ENCODE measurements around the gene CD58. TPM values are rescaled to one million over a fixed set of nuclear protein-coding genes. Genes with fewer than 3 reads are reported as not detected.
"Not testable (repeated sequence)": the region's sequence is repeated elsewhere in the genome, so short reads cannot be mapped to it uniquely, and the experiment has no call there.

CD58 gene
- total RNA-seq, 1 donor from 2014 or later = 19.8 TPM

DNA sequence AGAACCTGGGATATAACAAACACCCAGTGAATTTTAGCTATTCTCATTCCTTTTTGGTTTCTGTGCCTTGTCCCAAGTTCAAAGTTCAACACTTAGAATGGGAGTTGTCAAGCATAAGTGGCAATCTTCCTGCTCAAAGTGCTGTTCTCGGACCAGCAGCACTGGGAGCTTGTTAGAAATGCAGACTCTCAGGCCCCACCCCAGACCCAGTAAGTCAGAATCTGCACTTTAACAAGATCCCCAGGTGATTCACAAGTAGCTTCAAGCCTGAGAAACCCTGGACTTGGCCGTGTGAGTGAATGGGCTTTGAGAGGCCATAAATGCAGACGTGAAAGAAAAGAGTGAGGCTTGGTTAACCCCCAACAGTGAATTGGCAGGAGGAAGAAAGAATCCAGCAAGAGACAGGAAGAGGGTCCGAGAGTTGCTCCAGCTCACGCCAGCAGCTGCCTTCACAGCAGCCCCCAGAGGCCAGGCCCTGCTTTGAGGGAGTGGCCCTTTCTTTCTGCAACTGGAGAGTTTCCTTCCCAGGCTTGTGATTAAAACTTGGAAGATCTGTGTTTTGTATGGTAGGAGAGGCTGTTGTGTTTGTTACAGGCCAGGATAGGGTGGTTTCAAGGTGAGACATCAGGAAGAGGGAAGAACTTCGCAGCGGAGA is 21.3 kb upstream of the CD58 start:
- not testable (repeated sequence) for ATAC-seq

DNA sequence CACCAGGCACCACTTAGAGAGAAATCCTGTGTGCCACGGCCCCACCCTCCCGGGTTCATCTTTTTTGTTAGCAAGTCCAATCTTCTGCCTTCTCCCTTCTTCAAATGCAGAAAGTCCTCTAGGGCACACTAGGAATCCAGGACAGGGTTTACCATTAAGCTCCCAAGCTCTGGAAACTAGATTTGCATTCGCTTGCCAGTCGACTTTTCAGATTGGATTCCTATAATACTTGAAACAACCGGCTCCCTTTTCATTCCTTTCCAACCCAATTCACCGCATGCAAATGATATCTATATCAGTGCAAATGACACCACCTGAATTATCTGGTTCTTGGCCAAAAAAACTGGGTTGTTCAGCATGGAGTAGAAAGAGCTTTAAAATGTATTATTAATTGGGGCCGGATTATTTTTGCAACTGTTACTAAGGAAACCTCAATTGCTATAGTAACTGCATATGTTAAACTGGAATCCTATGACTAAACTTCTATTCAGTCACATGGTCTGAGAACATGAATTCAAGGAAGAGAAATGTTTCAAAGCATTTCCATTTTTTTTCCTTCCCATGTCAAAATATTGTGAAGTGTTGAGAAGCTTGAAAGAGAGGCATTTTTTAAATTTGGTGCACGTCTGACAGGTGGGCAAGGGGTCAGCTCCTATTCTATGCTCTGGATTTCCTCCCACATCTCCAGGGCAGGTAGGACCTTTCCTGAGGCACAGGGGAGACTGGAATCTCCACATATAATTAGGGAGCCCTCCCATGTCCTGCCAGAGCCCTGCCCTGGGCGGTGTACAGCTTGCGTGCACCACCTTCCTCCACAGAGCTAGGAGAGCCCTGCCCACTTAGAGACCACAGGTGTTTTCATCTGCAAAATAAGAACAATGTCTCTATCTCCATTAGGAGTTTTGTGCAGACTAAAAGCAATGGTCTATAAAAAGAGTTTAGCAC is 20.5 kb upstream of the CD58 start:
- peak; percentile 35 for ATAC-seq

DNA sequence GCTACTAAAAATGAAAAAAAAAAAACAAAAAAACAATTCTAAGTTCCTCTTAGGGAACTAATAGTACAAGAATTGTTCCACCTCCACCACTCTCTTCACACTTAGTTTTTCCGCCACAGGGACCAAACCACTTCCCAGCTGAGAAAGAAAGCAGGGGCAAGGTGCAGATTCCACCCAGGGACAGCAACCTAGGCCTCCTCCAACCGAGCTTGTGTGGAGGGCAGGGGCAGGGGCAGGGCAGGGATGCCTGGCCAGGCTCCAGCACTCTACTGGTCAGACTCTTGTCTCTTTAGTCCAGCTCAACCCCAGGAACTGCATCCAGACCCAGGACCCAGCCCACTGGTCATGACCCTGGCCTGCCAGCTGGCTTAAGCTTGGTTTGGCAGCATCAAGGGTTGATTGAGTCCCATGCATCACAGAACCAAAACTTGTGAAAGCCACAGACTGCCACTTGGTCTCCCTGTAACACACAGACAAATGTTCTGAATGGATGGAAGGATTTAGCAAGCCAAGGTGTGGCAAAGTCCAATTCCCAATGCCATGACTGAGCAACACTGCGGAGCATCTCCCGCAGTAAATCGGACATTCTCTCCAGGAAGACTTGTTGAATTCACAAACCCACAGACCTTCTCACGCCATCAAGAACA is 19.7 kb upstream of the CD58 start:
- ATAC-seq = peak; percentile 18

DNA sequence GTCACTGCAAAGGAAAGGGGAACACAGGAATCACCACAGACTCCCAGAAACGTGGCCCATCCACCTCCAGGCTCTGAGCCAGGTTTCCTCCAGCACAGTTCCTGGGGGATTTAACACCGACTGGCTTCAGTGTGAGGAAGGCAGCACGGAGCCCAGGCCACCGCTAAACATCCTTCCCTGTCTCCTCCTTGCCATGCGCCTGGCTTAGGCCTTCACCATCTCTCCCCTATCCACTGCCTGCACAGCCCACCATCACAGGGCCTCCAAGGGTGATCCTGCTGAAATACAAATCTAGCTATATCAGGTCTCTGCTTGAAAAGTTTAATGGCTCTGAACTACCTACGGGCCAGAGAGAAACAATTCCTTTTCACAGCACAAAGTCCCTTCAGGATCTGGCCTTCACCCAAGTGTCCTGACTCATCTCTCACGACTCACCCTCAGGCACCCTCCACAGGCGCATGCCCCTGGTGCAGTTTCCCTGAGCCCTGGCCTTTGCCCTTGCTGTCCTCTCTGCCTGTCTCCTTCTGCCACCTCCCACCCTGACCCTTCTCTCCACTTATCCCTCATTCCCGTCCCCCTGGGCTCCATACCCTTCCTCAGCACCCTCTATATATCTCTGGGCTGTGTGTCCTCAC is 18.4 kb upstream of the CD58 start:
- ATAC-seq = peak; percentile 69

DNA sequence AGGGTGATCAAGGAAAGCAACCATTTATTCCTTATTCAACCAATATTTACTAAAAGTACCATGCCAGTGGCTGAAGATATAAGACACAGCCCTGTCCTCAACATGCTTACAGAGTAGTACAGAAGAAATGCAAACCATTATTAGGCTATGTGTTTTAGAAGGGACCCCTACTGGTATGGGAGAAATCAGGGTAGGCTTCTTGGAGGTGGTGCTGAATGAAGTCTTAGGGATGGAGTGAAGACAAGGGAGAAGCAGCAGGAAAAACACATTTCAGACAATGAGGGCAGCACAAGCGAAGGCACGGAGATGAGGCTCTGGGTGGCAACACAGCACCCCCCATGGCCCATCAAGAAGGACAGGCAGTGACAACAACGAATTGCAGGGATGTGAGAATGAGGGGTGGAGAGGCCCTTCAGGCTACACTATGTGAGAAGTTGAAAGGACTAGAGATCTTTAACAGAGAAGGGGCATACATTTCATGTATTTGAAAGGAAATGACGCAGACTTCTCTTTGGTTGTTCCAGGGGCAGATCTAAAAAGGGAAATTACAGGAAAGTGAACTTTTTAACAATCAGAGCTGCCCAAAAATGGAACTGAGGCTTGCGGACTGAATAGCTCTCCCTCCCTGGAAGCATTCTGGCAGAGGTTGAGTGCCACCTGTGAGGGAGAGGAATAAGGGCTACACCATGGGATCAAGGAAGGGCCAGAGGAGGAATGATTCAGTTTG is 16.8 kb upstream of the CD58 start:
- no peak for ATAC-seq

DNA sequence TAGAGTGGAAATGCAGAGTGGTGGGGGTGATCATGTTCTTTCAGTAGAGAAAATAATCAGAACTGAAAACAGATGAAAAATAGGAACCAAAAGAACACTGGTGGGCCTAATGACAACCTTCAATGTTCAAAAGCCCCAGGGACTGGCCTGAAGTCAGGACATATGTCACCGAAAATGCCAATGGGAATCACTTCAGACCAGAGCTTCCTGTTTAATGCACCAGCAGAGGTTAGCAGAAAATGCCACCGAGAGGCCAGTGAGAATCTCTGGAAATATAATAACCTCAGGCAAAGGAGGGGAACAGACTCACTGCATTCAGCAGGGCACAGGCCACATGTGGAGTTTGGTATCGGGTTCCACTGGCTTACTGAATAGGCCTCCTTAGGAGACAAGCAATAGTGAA is 15.9 kb upstream of the CD58 start:
- ATAC-seq = no peak

DNA sequence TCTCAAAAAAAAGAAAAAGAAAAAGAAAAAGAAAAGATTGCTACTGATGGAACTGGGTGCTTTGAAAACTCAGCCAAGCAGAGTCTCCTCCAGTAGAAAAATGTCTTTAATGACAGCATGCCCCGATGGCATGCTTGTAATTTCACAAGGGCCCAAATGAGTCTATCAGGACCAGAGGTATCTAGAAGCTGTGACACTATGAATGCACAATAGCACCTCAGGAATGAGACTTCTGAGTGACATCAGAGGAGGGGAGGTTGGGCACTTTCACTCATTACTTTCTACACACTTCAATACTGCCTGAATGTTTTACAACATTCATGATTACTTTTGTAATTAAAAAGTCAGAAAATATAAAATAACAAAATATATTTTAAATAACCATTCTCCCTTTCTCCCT is 15.1 kb upstream of the CD58 start:
- ATAC-seq = no peak

DNA sequence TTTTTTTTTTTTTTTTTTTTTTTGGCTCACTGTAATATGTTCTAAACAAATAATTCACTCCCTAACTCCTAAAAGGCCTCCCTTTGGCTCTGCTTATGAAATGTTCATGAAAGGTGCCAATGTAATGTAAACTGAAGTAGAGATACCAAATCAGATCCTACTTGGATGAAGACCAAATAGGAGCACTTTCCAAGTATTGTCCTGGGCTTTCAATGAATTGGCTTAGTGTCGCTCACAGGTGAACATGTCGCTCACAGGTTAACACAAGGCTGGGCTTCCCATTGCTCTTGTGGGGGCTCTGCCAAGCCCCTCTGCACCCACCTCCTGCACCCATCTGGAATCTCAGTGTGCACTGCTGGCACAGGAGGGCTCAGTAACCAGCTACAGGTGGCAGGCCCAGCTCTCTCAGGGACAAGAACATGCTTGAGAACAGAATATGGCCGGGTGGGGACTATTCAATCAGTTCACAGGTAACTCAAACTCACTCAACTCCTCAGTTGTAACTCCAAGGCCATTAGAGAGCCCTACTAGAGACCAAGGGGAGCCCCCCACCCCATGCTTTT is 10.6 kb upstream of the CD58 start:
- ATAC-seq = no peak

DNA sequence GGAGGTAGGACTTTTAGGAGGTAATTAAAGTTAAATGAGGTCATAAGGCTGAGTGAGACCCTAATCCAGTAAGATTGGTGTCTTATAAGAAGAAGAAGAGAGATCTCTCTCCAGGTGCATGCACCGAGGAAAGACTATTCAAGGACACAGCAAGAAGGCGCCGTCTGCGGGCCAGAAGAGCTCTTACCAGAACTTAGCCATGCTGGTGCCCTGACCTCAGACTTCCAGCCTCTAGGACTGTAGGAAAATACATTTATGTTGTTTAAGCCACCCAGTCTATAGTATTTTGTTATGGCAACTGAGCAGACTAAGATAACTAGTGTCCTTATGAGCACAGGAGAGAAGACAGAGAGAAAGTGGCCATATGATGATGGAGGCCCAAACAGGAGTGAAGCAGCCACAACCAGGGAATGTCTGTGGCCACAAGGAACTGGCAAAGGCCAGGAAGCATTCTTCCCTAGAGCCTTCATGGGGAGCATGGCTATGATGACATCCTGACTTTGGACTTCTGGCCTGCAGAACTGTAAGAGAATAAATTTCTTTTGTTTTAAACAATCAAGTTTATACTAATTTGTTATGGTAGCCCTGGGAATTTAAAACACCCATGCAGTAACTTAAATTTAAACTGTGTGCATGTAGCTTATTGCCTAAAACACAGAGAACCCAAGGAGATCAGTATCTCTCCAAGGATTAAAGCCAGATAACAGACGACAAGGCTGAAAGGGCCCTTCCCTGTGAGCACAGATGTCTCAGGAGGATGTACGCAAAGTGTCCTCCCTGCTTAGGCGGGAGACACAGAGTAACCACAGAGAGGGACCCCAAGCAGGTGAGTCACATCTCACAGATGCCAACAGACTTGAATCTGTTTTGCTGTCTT is 9.9 kb upstream of the CD58 start:
- no peak for ATAC-seq

DNA sequence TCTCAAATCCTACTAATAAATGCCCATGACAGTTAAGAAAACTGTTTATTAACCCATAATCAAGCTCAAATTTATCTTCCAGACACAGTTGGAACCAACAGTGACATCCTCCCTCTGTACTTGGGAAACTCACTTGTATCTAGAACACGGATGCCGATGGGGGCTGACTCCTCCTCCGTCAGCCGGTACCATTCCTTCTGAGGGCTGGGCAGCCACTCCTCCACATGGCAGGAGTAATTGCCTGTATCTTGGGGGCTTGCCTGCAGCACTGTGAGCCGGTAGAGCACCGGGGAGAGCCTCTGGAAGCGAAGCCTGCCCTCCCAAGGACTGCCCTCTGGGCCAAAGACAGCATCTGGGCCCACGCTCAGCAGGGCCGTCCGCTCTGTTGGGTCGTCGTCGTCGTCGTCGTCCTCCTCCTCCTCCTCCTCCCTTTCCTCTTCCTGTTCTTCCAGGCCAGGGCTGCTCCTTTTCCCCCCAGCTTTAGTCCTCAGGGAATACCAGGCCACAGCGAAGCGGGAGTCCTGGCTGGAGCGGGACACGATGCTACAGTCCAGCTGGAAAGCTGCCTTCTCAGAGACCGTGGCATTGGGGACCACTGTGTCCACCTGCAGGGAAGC is 8.5 kb upstream of the CD58 start:
- no peak for ATAC-seq

DNA sequence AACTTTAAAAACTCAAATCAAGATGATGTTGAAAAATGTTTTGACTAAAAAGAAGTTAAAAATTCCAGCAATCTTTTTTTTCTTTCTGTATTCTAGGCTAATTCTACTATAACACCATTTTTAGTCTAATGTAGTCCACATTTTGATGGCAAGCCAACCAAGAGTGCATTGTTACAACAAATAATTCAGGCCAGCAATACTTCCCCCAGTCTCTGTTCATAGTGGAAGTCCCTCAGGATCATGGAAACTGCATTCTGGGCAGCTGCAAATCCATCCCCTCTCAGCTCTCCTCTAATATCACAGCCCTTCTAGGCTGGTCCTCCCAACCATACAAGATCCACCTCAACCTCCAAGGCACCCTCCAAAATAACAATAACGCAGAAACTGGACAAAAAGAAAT is 7.8 kb upstream of the CD58 start:
- no peak for ATAC-seq

DNA sequence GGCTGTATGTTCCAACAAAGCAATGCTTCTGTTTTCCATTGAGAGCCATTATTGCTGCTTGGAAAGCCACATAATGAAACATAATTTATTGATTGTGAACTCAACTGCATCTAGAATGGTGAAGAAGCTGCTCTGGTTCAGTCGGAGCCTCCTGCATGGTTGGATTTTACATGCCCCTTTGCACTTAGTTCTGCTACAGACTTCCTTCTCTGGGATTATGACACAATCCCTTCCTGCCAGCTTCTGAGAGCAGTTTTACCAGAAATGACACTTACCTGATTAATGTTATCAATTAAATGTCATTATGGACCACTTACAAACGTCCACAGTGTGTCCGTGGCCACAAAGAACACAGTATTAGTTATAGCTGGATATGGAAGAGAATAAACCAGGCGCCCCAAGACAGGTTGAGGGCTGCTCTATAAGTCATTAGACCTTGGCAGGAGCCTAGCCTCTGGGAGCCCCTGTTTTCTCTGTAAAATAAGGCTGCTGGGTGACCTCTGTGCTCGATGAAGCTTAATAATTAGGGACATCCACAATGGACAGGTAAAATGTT is 7.0 kb upstream of the CD58 start:
- ATAC-seq = no peak

DNA sequence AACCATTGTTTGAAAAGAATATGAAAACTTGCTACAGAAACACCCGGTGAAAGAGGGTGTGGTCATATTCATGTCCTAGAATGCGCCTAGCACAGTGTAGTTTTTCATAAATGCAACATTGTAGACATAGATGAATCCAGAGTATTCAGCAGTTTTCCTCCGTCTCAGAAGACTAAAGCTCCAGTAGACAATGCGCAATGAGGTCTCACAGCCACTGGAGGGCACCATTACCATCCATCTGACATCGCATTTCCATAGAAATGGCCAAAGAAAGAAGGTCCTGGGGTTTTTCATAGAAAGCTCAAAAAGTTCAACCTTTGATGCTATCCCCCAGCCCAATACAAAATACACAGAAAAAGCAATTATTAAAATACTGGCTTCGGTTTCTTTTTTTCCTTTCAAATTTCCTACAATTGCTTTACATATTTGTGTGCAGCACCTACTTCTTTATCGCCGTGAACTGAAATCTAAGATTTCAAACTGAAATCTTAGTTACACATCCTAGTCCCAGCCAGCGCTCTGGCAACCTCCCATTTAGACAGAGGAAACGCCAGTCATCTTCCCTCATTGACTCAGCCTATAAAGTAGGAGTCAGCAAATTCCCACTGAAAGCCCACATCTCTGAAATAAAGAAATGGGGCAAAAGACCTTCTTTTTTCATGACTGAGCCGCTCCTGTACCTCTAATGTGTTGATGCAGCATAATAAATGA is 3.9 kb upstream of the CD58 start:
- ATAC-seq = no peak

DNA sequence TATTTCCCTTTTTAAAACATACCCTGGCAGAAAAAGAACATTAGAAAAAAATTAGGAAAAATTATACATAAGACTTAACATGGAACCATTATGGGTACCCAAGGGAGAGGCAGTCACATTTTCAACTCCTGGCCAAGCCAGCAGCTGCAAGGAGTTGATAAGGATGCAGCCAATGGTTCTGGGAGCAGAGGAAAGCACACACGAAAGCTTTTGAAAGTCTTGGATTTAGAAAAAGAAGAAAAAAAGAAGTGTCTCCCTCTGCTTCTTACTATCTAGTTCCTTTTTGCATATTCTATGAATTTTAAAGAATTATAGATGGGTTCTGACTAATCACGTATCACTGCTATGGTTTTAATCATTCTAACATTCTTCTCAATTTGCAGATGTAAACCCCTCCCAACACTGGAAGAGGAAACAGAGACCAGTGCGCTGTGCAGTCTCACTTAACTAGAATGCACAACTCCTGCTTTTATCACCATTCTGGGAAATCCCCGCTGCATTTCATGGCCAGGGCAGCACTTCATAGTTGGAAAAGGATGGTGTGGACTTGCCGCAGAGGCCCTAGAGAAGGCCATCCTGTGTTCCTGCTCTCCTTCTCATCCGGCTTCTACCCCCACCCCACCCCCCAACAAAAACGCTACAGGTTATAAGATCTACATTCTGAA is 2.7 kb upstream of the CD58 start:
- no peak for ATAC-seq

DNA sequence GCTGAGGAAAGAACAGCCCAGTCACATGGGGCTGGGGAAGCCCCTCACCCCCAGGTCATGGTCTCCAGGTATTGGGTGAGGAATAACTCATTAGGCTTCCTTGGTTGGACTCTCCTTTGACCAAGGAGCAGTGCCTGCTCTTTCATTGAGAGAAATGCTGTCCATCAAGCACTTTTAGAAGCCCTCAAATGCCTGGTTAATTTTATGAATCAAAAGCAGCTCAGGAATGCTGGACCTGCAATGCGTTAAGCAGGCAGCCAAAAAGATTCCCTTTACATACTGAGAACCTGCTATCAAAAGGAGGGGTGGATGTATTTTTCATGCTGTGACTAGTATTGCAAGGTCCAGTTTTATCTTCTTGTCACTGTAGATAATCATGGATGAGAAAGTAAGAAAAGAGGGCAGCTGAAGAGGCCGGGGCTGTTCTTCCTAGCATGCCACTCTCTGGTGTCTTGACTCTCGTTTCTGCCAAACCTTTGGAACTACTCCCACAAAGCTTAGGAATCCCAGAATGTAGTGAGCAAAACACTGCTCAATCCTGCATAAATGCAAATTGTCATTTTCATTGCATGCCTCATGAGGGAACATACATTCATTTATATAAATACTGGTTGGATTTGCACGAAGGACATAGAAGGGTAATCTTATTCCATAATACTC is 2.1 kb upstream of the CD58 start:
- ATAC-seq = no peak

DNA sequence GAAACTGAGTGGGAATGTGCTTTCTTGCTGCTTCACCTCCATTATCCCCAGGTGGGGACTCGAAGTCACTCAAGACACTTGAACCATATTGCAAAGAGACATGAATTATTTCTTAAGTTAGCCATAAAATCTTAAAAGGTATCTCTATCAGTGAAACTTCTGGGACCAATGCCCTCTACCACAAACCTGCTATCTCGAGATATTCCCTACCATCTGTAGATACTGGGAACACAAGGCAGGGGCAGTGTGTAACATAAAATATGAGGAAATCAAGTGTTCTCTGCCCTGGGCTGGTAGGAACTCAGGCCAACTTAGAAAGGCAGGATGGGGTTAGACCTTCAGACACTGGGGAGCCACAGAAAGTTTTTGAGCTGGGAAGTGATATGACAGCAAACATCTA is 1.3 kb upstream of the CD58 start:
- ATAC-seq = no peak

DNA sequence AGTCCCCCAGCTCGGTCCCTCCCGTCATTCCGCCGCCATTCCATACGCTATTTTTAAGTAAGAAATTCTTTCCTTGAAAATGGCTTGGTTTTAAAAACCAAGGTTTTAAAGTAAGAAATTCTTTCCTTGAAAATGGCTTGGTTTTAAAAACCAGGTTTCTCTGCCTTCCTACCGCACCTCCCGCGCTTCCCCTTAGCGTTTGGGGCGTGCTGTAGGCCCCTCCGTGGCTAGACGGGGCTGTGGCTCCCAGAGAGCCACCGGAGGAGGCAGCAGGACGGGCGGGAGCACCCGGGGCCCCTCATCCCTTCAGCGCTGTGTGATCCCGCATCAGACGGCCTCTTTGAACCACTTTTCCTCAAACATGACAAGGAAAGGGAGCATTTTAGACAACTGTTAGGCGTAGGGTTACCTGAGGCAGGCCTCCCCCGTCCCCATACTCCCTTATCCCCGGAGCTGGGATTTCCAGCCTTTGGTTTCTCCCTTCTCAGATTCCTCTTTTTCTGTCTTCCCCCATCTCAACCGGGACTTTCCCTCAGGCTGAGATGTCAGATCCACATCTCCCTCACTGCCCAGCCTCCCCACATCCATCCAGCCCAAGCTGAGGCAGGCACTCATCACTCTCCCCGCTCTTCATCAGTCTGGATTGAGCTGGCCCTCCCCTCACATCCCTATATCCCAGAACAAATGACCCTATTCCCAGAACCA is 541 bp upstream of the CD58 start:
- ATAC-seq = no peak

Measured in esophagus mucosa (tissue), 1 donor.